PFSK-1 (cell line): Measurements from ENCODE around the gene KRT5.

Experiments used
- POLR2AphosphoS5 ChIP-seq: IDR thresholded peaks from 2 replicates; pipeline ENCODE4 v1.6.1; 2012; ENCODE audit warnings: low read depth, mild to moderate bottlenecking, control low read depth, low read length, moderate library complexity
- REST ChIP-seq, 2 experiments: IDR thresholded peaks; 2 replicates each; pipeline versions ENCODE4 v1.6.1 to v1.8.0; 2011 to 2012; ENCODE audit warnings: low read depth in 2 of 2, low read length in 2 of 2, control low read depth in 1 of 2, inconsistent platforms in 1 of 2, mild to moderate bottlenecking in 1 of 2, moderate library complexity in 1 of 2; ENCODE audit not compliant: insufficient read depth in 1 of 2
- TAF1 ChIP-seq: IDR thresholded peaks from 2 replicates; pipeline ENCODE4 v1.6.1; 2012; ENCODE audit warnings: low read length, control low read depth, borderline replicate concordance; ENCODE audit not compliant: insufficient read depth

- TF ChIP-seq POLR2AphosphoS5 = no peak
- no peak for TF ChIP-seq REST (IDR thresholded peaks at IDR 0.05; ENCODE audit: insufficient read depth in 1 of 2, low read depth in 2 of 2, low read length in 2 of 2)
- no peak for TF ChIP-seq TAF1
Observed at GRCh38 chr12:52486166-52487105, 33.8 kb downstream of the KRT5 start.
